Measurements from ENCODE around the gene CHN2. TPM values are rescaled to one million over a fixed set of nuclear protein-coding genes. Genes with fewer than 3 reads are reported as not detected.

The CHN2 gene
- total RNA-seq, 1 donor from 2014 or later: 14.2 TPM

GRCh38 chr7:29274146-29275017 is 79.8 kb downstream of the CHN2 start:
- TF ChIP-seq CTCF (IDR thresholded peaks at IDR 0.05): no peak
- peaks cover 4% of the 10 kb centered on the region for H3K27me3 ChIP-seq (ENCODE audit: low read depth)
- H3K4me1 ChIP-seq: peaks cover 10% of the 10 kb centered on the region
- H3K27ac ChIP-seq: no peak overlapping the region
- no peak overlapping the region for H3K4me3 ChIP-seq
- intact Hi-C loops (cut with DNase I): no loop called here
- ATAC-seq (no peak), DNase-seq (no peak)
- no peaks in the 10 kb centered on the region for H3K36me3 ChIP-seq
- H3K9me3 ChIP-seq: no peaks in the 10 kb centered on the region

- H3K36me3 ChIP-seq: no peaks in the 10 kb centered on the region
- no peaks in the 10 kb centered on the region for H3K9me3 ChIP-seq
- DNase-seq (no peak), ATAC-seq (no peak)
- intact Hi-C loops (cut with DNase I): no loop called here
- no peak overlapping the region for H3K27ac ChIP-seq
- no peak overlapping the region for H3K4me3 ChIP-seq
- peaks cover 4% of the 10 kb centered on the region for H3K27me3 ChIP-seq (ENCODE audit: low read depth)
- TF ChIP-seq CTCF (IDR thresholded peaks at IDR 0.05): no peak
- peaks cover 10% of the 10 kb centered on the region for H3K4me1 ChIP-seq
These were observed 80.4 kb downstream of the CHN2 start for GRCh38 chr7:29275018-29275318.

- intact Hi-C loops (cut with DNase I): no loop called here
- no peak for TF ChIP-seq CTCF (IDR thresholded peaks at IDR 0.05)
These were observed 80.9 kb downstream of the CHN2 start for GRCh38 chr7:29275493-29275892.

GRCh38 chr7:29276199-29276598 is 81.6 kb downstream of the CHN2 start:
- no peak for DNase-seq
- intact Hi-C loops (cut with DNase I): no loop called here
- Histone ChIP-seq H3K4me3 (no peak overlapping the region), H3K27ac (no peak overlapping the region), H3K36me3 (no peaks in the 10 kb centered on the region), H3K4me1 (peaks cover 6% of the 10 kb centered on the region), H3K9me3 (no peaks in the 10 kb centered on the region), H3K27me3 (ENCODE audit: low read depth) (peaks cover 4% of the 10 kb centered on the region)
- no peak for TF ChIP-seq CTCF (IDR thresholded peaks at IDR 0.05)
- no peak for ATAC-seq

More at GRCh38 chr7:29275493-29275892, 80.9 kb downstream of the CHN2 start:
- DNase-seq: no peak
- no peak overlapping the region for H3K27ac ChIP-seq
- H3K9me3 ChIP-seq: no peaks in the 10 kb centered on the region
- peaks cover 10% of the 10 kb centered on the region for H3K4me1 ChIP-seq
- H3K36me3 ChIP-seq: no peaks in the 10 kb centered on the region
- no peak overlapping the region for H3K4me3 ChIP-seq
- peaks cover 4% of the 10 kb centered on the region for H3K27me3 ChIP-seq (ENCODE audit: low read depth)
- peak; percentile 20 to 23 for ATAC-seq

- intact Hi-C loops (cut with DNase I): no loop called here
- Histone ChIP-seq H3K27me3 (ENCODE audit: low read depth) (peaks cover 4% of the 10 kb centered on the region), H3K9me3 (no peaks in the 10 kb centered on the region), H3K36me3 (no peaks in the 10 kb centered on the region), H3K4me3 (no peak overlapping the region), H3K27ac (no peak overlapping the region), H3K4me1 (no peaks in the 10 kb centered on the region)
- TF ChIP-seq CTCF (IDR thresholded peaks at IDR 0.05): no peak
- no peak for ATAC-seq
- no peak for DNase-seq
These were observed 82.2 kb downstream of the CHN2 start for GRCh38 chr7:29276806-29277205.
